Erythroblast (primary cell): Measurements from ENCODE around the gene DYNLRB1.

Experiments
- GATA1 ChIP-seq: IDR thresholded peaks from 2 replicates; pipeline ENCODE4 v1.6.1; 2011; ENCODE audit warnings: low read depth, mild to moderate bottlenecking, control low read depth, low read length, moderate library complexity
- POLR2A ChIP-seq: IDR thresholded peaks from 2 replicates; pipeline ENCODE4 v1.6.1; 2011; ENCODE audit warnings: mild to moderate bottlenecking, low read length

GRCh38 chr20:34549929-34550305 lies 33.7 kb downstream of the DYNLRB1 start:
- TF ChIP-seq POLR2A (no peak), GATA1 (no peak)
